ENCODE measurements around the gene ZDHHC7. TPM values are rescaled to one million over a fixed set of nuclear protein-coding genes. Genes with fewer than 3 reads are reported as not detected.
"Not testable (repeated sequence)": the region's sequence is repeated elsewhere in the genome, so short reads cannot be mapped to it uniquely, and the experiment has no call there.

Gene ZDHHC7
- total and polyA plus RNA-seq, 2 of the 8 experiments (the other 6 are each of a cell fraction or from before 2014, with no cell fraction given): 40.5 to 56.3 TPM

GRCh38 chr16:85032187-85032586 is 20.9 kb upstream of the ZDHHC7 start:
- H3K9ac ChIP-seq (replicated peaks in 1 of 4; ENCODE audit: extremely low read depth in 1 of 4, low read depth in 3 of 4, low read length in 3 of 4); H4K20me1 ChIP-seq (replicated peaks in 1 of 2; ENCODE audit: control insufficient read depth in 1 of 2, insufficient read depth in 2 of 2, low read length in 2 of 2); H3K79me1 ChIP-seq (ENCODE audit: low read depth, low read length); H3K18ac ChIP-seq (ENCODE audit: extremely low read depth, low read length); H3K23me2 ChIP-seq (ENCODE audit: low read depth, low read length); H2BK20ac ChIP-seq (ENCODE audit: low read length); H2BK120ac ChIP-seq (replicated peaks; ENCODE audit: low read depth, low read length); H3K23ac ChIP-seq (ENCODE audit: insufficient read length); H3K4me1 ChIP-seq (replicated peaks in 1 of 4; ENCODE audit: control insufficient read depth in 3 of 4, insufficient read depth in 4 of 4, low read length in 3 of 4); H4K5ac ChIP-seq (ENCODE audit: insufficient read length, low read depth, low read length); H2AK5ac ChIP-seq (ENCODE audit: low read depth, low read length); H4K91ac ChIP-seq (replicated peaks; ENCODE audit: insufficient read length, low read length); H2BK12ac ChIP-seq (ENCODE audit: low read depth, low read length); H3K79me2 ChIP-seq (ENCODE audit: control insufficient read depth in 1 of 2, insufficient read depth in 2 of 2, low read length in 2 of 2); H3K27ac ChIP-seq (ENCODE audit: low read depth, low read length); H3K36me3 ChIP-seq (ENCODE audit: control insufficient read depth in 2 of 4, insufficient read depth in 4 of 4, low read length in 3 of 4); H3K4ac ChIP-seq (replicated peaks; ENCODE audit: insufficient read length, low read depth, low read length); H3K4me2 ChIP-seq (ENCODE audit: insufficient read depth in 1 of 2, low read depth in 2 of 2, low read length in 2 of 2); H3K4me3 ChIP-seq (ENCODE audit: extremely low read depth in 1 of 4, insufficient read depth in 2 of 4, low read depth in 3 of 4, low read length in 4 of 4); FAIRE-seq; H2BK5ac ChIP-seq (ENCODE audit: low read depth, low read length); H3K14ac ChIP-seq (ENCODE audit: insufficient read length); H2BK15ac ChIP-seq (ENCODE audit: low read length); POLR2A ChIA-PET (ENCODE audit: partially characterized antibody); H4K8ac ChIP-seq (ENCODE audit: extremely low read depth, insufficient read depth, low read length); H3K56ac ChIP-seq (replicated peaks; ENCODE audit: insufficient read length, low read depth, low read length); H3K9me3 ChIP-seq (ENCODE audit: insufficient read depth in 2 of 2, low read depth in 1 of 2, low read length in 1 of 2); H2AFZ ChIP-seq (ENCODE audit: low read length); DNase-seq (ENCODE audit: low read depth in 1 of 2, low spot score in 2 of 2): not testable (repeated sequence)
- H3K27me3 ChIP-seq (replicated peaks in 1 of 4; ENCODE audit: control insufficient read depth in 3 of 4, extremely low read depth in 1 of 4, insufficient read depth in 3 of 4, low read length in 3 of 4): peaks cover 0 to 14% (median 7%) of the 10 kb centered on the region in 4 experiments; a peak in 4 of 7 replicates
- CTCF ChIA-PET (ENCODE audit: partially characterized antibody): interaction anchor here (0.7 to 1.7 kb wide), 3 partner anchors 19 to 83 kb away, joined by 3 to 5 read pairs (median 3); no protein-coding TSS in a partner anchor
- WGBS, 2 experiments (ENCODE audit: extremely low coverage in 1 of 2, insufficient coverage in 1 of 2, insufficient read length in 1 of 2, insufficient replicate concordance in 2 of 2, low coverage in 1 of 2, low lambda C conversion rate in 2 of 2, missing lambda C conversion rate in 1 of 2): 94% methylated on average over 4 of the region's 4 CpGs; no CpG with 5 or more reads in 1 of the 2 experiments

Measured in H1 (cell line).